Sciatic nerve (tissue), 2 donors: ENCODE results near the gene DOK7. TPM values are rescaled to one million over a fixed set of nuclear protein-coding genes. Genes with fewer than 3 reads are reported as not detected.
A peak's percentile ranks its signal among the peaks of the same experiment; 100 is the strongest.

Source experiments
- ATAC-seq: fragments of 200-7000 bp; cut with Tn5 transposase; one replicate; pipeline ENCODE4 v1.9.1; 2020; ENCODE audit warnings: mild to moderate bottlenecking, moderate library complexity
- DNase-seq: peaks from one replicate; pipeline ENCODE4 v3.0.0-alpha.2; 2020; ENCODE audit warnings: low spot score
- intact Hi-C: fragments of 100-400 bp; cut with DNase I; formaldehyde crosslinking; loops from one replicate; pipeline ENCODE4 v1.14.2; 2022
- total RNA-seq: library from RNA; stranded (reverse); fragmentation: NEBNext Ultra II Directional; extraction: Animal tissue kit (Norgen Biotek cat#: 25700); gene quantifications from one replicate; pipeline ENCODE4 v1.2.1, GENCODE V29; 2021
- donor health status: DM: no; HTN: no; CAD: no.
- donor health status: DM: no; HTN: no; CAD: no.

Gene DOK7
- total RNA-seq, 1 donor from 2014 or later: not detected

- intact Hi-C loops: no loop called here
- ATAC-seq (no peak), DNase-seq (no peak)
Measured at GRCh38 chr4:3512719-3513118, 49.6 kb downstream of the DOK7 start.

- intact Hi-C loops: no loop called here
- DNase-seq (no peak), ATAC-seq (no peak)
Measured at GRCh38 chr4:3513807-3514206, 50.7 kb downstream of the DOK7 start.

GRCh38 chr4:3514221-3514780 lies 51.2 kb downstream of the DOK7 start:
- ATAC-seq (no peak), DNase-seq (no peak)
- intact Hi-C loops: no loop called here

- no peak for ATAC-seq
- intact Hi-C loops: no loop called here
Measured at GRCh38 chr4:3514806-3515501, 51.8 kb downstream of the DOK7 start.

DNA sequence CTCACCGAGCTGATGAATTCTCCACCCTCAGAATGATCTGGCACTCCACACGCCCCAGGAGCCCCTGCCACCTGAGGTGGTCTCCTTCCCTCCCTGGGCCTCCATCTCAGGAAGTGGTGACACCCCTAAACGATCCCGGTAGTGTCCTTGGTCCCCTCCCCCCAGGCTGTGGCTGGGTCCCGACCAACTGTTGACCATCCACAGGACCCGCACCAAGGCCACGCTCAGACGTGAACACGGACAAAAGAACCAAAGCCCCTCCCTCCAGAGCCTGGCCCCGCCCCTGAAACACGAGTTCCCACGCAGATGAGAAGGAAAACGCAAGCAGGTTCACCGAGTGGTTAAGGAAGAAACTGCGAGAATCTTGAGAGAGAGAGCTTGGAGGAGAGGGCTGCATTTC lies 52.5 kb downstream of the DOK7 start:
- intact Hi-C loops: no loop called here
- no peak for ATAC-seq

More at GRCh38 chr4:3514806-3515501, 51.8 kb downstream of the DOK7 start:
- no peak for DNase-seq

DNA sequence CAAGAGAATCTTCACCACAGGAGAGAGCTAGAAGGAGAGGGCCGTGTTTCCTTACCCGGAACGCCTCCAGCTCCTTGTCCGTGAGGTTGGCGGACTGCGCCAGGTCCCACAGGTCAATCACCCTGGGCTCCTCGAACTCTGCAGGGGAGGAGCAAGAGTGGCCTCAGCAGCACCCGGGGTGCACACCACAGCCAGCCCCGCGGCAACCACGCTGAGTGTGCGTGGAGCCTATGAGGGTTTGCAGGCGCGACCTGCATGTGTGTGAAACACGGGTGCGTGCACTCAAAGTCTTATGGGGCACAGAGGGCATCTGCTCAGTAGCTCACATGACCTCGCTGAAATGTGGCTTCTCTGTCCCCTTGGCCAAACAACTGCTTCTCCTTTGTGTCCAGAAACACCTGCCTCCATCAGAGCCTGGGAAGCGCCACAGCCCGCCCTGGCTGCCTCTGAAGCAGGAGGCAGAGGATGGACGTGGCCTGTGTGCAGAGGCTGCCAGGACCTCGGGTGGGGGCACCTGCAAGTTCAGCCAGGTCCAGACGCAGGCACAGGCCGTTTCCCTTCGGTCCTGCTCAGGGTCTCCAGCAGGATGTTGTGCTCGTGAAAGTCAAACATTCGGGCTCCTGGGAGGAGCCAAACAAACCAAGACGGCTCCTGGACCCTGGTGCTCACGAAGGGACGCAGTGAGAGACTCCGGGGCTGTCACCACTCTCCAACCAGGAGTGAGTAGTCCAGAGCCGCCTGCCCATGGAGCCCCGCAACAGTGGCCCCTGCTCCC lies 53.1 kb downstream of the DOK7 start:
- DNase-seq: no peak
- intact Hi-C loops: no loop called here
- ATAC-seq: no peak

More for the DNA sequence above, 52.5 kb downstream of the DOK7 start:
- no peak for DNase-seq

DNA sequence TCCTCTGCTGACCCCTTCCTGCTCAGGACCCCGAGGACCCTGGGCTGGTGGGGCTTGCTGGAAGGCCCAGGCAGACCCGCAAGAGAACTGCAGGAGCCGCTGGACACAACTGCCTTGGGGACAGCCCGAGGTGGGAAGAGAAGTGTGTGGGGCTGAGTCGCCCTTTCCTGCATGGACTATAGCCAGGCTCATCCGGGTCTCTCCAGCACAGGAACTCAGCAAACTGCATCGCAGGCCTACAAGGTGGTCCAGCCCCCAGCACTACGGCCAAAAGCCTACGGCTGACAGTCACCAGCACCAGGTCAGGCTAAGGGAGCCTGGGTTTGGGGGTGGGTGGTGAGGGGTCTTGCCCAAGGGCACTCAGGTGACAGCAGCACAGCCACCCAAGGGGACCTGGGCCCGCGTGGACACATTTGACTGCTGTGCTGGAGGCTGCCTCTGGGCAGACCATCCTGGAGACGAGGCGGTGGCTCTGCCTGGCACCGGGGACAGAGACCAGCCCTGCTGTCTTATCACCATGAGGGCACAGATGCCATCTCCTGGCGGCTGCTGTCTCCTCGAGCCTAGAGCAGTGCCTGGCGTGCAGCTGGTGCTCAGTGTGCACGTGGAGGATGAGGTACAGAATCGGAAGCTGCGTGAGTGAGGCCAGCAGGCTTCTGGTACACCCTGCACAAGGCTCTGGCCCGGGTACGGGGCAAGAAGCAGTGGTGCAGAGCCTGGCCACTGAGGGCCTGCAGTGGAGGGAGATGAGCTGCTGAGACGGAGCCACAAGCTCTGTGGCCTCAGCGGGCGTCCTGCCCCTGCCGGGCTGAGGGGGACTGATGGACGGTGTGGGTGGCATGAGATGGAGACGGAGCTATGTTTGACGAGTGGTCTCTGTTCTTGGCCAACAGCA lies 54.0 kb downstream of the DOK7 start:
- DNase-seq (no peak), ATAC-seq (no peak)
- intact Hi-C loops: no loop called here

GRCh38 chr4:3517731-3518510 lies 54.8 kb downstream of the DOK7 start:
- DNase-seq (no peak), ATAC-seq (no peak)
- intact Hi-C loops: no loop called here

- DNase-seq: no peak
- ATAC-seq: no peak
Measured at GRCh38 chr4:3518511-3518880, 55.4 kb downstream of the DOK7 start.

DNA sequence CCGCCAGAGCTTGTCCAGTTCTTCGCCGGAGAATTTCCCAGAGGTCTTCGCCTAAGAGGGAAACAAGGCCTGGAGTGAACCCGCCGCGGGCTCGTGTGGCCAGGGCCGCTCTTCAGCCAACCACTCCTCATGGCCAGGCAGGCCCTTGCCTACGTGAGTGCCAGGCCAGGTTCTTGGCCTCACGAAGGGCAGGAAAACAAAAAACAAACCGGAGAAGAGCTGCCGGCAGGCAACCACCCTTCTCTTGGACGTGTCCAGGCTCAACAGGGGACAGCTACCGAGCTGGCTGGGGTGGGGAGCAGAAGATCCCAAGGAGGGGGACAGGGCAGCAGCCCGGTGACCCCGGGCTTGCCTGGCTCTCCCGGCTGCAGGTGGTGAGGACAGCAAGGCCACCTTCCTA lies 55.8 kb downstream of the DOK7 start:
- DNase-seq: no peak
- intact Hi-C loops: no loop called here
- no peak for ATAC-seq

More at GRCh38 chr4:3518511-3518880, 55.4 kb downstream of the DOK7 start:
- intact Hi-C loops: no loop called here

DNA sequence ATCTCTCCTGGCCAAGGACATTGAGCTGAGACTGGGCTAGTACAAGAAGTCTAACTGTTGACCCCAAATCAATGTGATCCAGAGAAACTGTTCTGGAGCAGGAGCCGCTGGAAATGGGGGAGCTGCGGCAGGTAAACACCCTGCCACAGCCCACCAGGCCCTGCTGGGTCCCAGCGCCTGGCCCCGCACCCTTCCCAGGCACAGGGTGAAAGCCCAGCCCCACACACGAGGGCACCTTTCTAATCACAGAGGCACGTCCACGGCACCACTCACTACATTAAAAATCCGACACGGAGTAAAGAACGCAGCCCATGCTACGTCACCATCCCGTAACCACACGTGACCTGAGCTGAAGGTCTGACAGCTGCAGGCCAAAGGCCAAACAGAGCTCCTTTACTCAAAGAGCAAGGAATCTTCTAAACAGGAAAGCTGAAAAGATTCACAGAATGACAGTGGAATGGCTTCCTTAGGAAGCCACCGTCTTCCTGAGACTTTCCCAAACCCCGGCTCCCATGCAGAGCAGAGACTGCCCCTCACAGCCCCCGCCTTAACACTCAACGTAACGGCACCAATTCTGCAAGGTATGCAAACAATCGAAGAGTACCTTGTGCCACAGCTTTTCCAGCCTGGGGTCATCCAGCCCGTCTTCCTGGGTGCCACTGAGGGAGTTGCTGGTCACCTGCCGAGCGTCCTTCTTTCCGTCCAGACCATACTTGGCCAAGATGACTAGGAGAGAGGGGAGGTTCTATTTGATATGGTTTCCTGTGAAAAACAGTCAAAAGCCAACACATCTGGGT lies 56.6 kb downstream of the DOK7 start:
- intact Hi-C loops: no loop called here
- DNase-seq: no peak
- ATAC-seq: no peak

- DNase-seq: no peak
- intact Hi-C loops: no loop called here
- ATAC-seq: no peak
Measured at GRCh38 chr4:3520276-3520675, 57.2 kb downstream of the DOK7 start.

GRCh38 chr4:3520796-3521600 lies 57.9 kb downstream of the DOK7 start:
- ATAC-seq: no peak
- DNase-seq: no peak
- intact Hi-C loops: no loop called here

- ATAC-seq (no peak), DNase-seq (peak; percentile 52)
- intact Hi-C loops: no loop called here
Measured at GRCh38 chr4:3521621-3522325, 58.7 kb downstream of the DOK7 start.

- ATAC-seq: no peak
- intact Hi-C loops: no loop called here
- DNase-seq: no peak
Measured at GRCh38 chr4:3522326-3522640, 59.2 kb downstream of the DOK7 start.

DNA sequence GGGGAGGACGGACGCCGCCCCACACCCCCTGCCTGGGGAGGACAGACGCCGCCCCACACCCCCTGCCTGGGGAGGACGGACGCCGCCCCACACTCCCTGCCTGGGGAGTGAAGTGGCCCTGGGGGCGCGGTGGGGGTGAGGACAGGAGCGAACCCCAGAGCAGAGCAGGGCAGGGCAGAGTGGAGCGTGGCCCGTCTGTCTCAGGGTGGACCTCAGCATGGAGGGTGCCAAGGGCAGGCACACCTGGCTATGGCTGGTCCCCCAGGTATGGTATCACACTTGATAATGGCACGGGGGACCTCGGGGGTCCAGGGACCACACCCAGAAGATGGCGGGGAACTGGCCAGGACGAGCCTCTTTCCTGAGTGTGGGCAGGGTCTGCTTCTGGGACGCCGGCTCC lies 59.5 kb downstream of the DOK7 start:
- ATAC-seq (no peak), DNase-seq (peak; percentile 35)
- intact Hi-C loops: no loop called here
